Measurements from ENCODE around the gene OPN1SW.

OPN1SW gene

DNA sequence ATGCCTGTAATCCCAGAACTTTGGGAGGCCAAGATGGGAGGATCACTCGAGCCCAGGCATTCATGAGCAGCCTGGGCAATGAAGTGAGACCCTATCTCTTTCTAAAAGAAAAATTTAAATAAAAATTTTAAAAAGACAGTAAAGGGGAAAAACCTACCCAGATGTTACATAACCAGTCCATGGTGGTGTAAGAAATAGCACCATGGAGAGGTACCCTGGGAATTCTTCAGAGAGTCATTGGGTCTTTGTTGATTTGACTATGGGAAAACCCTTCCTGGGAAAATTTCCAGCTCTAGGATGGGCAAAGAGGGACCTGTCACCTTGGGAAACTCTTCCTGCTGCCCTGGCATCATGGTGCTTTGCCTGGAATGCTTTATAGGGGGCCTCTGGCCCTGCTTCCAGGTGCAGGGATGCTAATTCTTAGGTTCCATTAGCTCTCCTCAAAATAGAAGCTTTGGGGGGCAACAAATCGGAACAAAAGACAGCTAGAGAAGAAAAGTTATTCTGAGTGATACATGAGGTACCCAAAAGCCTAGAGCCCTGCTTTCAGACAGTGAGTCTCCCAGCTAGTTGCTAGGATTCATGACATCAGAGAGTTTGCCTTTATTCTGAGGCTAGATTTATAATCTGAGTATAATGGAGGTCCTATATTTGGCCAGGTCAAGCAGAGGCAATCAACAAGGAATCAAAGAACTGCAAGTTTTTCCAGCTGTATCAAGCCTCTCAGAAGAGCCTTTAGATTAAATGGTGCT, 26.2 kb upstream of the OPN1SW start:
- no peak for TF ChIP-seq CTCF (IDR thresholded peaks at IDR 0.05)
- H3K36me3 ChIP-seq (ENCODE audit: control insufficient read depth, insufficient read depth, low read length) = no peaks in the 10 kb centered on the region
- H3K9ac ChIP-seq = no peak overlapping the region
- H3K27ac ChIP-seq = no peak overlapping the region
- H2AFZ ChIP-seq = no peak overlapping the region
- H3K9me3 ChIP-seq (ENCODE audit: control insufficient read depth, low read length) = no peaks in the 10 kb centered on the region
- no peaks in the 10 kb centered on the region for H3K4me1 ChIP-seq
- no peaks in the 10 kb centered on the region for H3K79me2 ChIP-seq
- no peak overlapping the region for H3K4me3 ChIP-seq (ENCODE audit: low read depth, low read length)
- H3K4me2 ChIP-seq (ENCODE audit: low read length) = no peak overlapping the region
- no peaks in the 10 kb centered on the region for H3K27me3 ChIP-seq (ENCODE audit: control insufficient read depth, insufficient read depth, low read length)

DNA sequence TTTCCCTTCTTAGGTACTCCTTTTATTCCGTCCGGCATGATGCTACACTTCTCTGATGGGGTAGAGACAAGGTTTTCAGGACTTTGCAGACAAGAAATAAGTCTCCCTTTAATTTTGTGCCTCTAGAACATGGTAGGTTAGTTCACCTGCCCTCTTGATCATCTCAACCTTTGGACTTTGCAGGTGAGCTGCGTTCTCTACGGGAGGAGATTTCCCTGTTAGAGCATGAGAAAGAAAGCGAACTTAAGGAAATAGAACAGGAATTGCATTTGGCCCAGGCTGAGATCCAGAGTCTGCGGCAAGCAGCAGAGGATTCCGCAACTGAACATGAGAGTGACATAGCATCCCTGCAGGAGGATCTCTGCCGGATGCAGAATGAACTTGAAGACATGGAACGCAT, 25.4 kb upstream of the OPN1SW start:
- Histone ChIP-seq H3K36me3 (ENCODE audit: control insufficient read depth, insufficient read depth, low read length) (no peaks in the 10 kb centered on the region), H3K4me1 (no peaks in the 10 kb centered on the region), H3K4me3 (ENCODE audit: low read depth, low read length) (no peak overlapping the region), H2AFZ (no peak overlapping the region), H3K9ac (no peak overlapping the region), H3K79me2 (no peaks in the 10 kb centered on the region), H3K27me3 (ENCODE audit: control insufficient read depth, insufficient read depth, low read length) (no peaks in the 10 kb centered on the region), H3K4me2 (ENCODE audit: low read length) (no peak overlapping the region), H3K9me3 (ENCODE audit: control insufficient read depth, low read length) (no peaks in the 10 kb centered on the region), H3K27ac (no peak overlapping the region)
- TF ChIP-seq CTCF (IDR thresholded peaks at IDR 0.05) = no peak

GRCh38 chr7:128800567-128800966, 25.0 kb upstream of the OPN1SW start:
- Histone ChIP-seq H3K9ac (no peak overlapping the region), H3K9me3 (ENCODE audit: control insufficient read depth, low read length) (no peaks in the 10 kb centered on the region), H3K4me1 (no peaks in the 10 kb centered on the region), H2AFZ (no peak overlapping the region), H3K27ac (no peak overlapping the region), H3K79me2 (no peaks in the 10 kb centered on the region), H3K4me3 (ENCODE audit: low read depth, low read length) (no peak overlapping the region), H3K27me3 (ENCODE audit: control insufficient read depth, insufficient read depth, low read length) (no peaks in the 10 kb centered on the region), H3K36me3 (ENCODE audit: control insufficient read depth, insufficient read depth, low read length) (no peaks in the 10 kb centered on the region), H3K4me2 (ENCODE audit: low read length) (no peak overlapping the region)
- no peak for TF ChIP-seq CTCF (IDR thresholded peaks at IDR 0.05)

GRCh38 chr7:128799451-128799850, 23.9 kb upstream of the OPN1SW start:
- H3K4me2 ChIP-seq (ENCODE audit: low read length) = no peak overlapping the region
- H3K36me3 ChIP-seq (ENCODE audit: control insufficient read depth, insufficient read depth, low read length) = no peaks in the 10 kb centered on the region
- no peak overlapping the region for H3K4me3 ChIP-seq (ENCODE audit: low read depth, low read length)
- H3K9me3 ChIP-seq (ENCODE audit: control insufficient read depth, low read length) = no peaks in the 10 kb centered on the region
- H2AFZ ChIP-seq = no peak overlapping the region
- no peak overlapping the region for H3K27ac ChIP-seq
- no peaks in the 10 kb centered on the region for H3K27me3 ChIP-seq (ENCODE audit: control insufficient read depth, insufficient read depth, low read length)
- H3K4me1 ChIP-seq = no peaks in the 10 kb centered on the region
- H3K9ac ChIP-seq = no peak overlapping the region
- TF ChIP-seq CTCF (IDR thresholded peaks at IDR 0.05) = no peak
- no peaks in the 10 kb centered on the region for H3K79me2 ChIP-seq

DNA sequence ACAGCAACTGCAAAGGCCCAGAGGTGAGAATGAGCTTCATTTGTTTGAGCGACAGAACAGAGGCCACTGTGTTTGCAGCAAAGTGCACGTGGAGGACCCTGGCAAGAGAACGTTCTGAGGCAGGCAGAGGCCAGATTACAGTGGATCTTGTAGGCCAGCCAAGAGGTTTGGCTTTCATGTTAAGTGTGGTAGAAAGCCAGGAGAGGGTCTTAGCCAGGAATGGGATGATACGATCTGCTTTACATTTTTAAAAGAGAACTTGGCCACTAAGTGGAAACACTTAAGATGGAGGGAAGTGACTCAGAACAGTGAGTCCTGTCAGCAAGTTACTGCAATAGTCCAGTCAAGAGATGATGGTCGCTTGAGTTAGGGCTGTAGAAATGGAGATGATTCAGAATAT, 20.7 kb upstream of the OPN1SW start:
- Histone ChIP-seq H3K4me2 (ENCODE audit: low read length) (no peak overlapping the region), H3K9ac (no peak overlapping the region), H3K27me3 (ENCODE audit: control insufficient read depth, insufficient read depth, low read length) (no peaks in the 10 kb centered on the region), H3K27ac (no peak overlapping the region), H3K4me1 (peaks cover 2% of the 10 kb centered on the region), H3K36me3 (ENCODE audit: control insufficient read depth, insufficient read depth, low read length) (no peaks in the 10 kb centered on the region), H2AFZ (no peak overlapping the region), H3K4me3 (ENCODE audit: low read depth, low read length) (no peak overlapping the region), H3K79me2 (no peaks in the 10 kb centered on the region), H3K9me3 (ENCODE audit: control insufficient read depth, low read length) (no peaks in the 10 kb centered on the region)
- no peak for TF ChIP-seq CTCF (IDR thresholded peaks at IDR 0.05)
